Stomach (tissue), 4 donors: Measurements from ENCODE around the gene MAGEF1.
"Not testable (repeated sequence)": the region's sequence is repeated elsewhere in the genome, so short reads cannot be mapped to it uniquely, and the experiment has no call there.

Source experiments
- CTCF ChIP-seq, 7 experiments: fragments of 450-650 bp in 4 of 7; fragments of 200-600 bp in 3 of 7; sonication (generic) in 3 of 7; IDR thresholded peaks; one replicate each; pipeline ENCODE4 v1.5.1; 2016 to 2019; ENCODE audit warnings: antibody characterized with exemption in 7 of 7, control low read depth in 2 of 7, mild to moderate bottlenecking in 1 of 7
- EP300 ChIP-seq: sonication (generic); formaldehyde crosslinking; IDR thresholded peaks from one replicate; pipeline ENCODE4 v1.6.1; 2017; ENCODE audit warnings: antibody characterized with exemption
- POLR2AphosphoS5 ChIP-seq, 3 donors: sonication (generic); formaldehyde crosslinking; IDR thresholded peaks; one replicate each; pipeline ENCODE4 v1.6.1; 2016; ENCODE audit warnings: antibody characterized with exemption in 3 of 3

GRCh38 chr3:184729154-184729553 is 17.3 kb upstream of the MAGEF1 start:
- not testable (repeated sequence) for TF ChIP-seq POLR2AphosphoS5 (IDR thresholded peaks at IDR 0.05); CTCF (IDR thresholded peaks at IDR 0.05); EP300
